ACHN (cell line): ENCODE measurements around the gene EHBP1.
A peak's percentile ranks its signal among the peaks of the same experiment; 100 is the strongest.
"Not testable (repeated sequence)": the region's sequence is repeated elsewhere in the genome, so short reads cannot be mapped to it uniquely, and the experiment has no call there.

ENCODE experiments used
- DNase-seq: peaks from one replicate; pipeline ENCODE4 v3.0.0-alpha.2; 2015
- in situ Hi-C: cut with HindIII; loops from 2 replicates; pipeline ENCODE4 v1.10.0; 2017; ENCODE audit warnings: low sequenced_read_pairs, low pct_ligation_motif_present, low pct_unique_long_range_greater_than_20kb

EHBP1 gene

DNA sequence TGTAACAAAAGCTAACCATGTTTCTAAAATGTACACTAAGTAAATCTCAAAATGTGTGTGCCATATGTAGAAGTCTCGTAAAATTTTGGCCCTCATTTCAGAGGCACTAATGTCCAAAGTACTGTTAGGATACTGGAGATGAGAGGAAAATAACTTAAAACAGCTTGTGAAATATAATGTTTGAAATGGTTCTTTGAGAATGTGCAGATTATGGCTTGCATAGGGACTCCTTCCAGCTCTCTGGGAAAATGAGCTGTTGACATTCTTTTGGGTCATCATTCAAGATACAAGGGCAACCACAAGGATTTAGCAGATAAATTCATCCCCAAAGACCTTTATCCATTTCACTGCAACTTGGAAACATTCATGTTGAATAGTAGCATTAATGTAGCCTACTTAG, 307.0 kb downstream of the EHBP1 start:
- in situ Hi-C loops = no loop called here
- no peak for DNase-seq

DNA sequence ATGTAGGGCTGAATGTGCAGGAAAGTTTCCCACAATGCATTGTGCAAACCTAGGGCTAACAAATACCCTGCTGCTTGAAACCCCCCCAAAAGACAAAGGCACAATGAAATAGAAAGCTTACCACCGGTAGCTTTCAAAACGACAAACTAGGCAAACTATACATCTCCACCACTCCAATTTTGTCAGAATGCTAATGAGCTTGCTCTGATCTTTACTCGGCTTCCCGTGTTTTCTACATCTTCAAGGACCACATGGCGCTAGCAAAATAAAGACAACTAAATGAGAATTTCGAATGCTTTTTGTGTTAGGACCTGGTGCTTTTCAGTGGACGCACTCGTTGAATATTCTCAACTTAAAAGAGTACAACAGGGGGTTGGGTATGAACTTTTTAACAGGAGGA, 307.9 kb downstream of the EHBP1 start:
- DNase-seq = no peak
- in situ Hi-C loops = no loop called here

DNA sequence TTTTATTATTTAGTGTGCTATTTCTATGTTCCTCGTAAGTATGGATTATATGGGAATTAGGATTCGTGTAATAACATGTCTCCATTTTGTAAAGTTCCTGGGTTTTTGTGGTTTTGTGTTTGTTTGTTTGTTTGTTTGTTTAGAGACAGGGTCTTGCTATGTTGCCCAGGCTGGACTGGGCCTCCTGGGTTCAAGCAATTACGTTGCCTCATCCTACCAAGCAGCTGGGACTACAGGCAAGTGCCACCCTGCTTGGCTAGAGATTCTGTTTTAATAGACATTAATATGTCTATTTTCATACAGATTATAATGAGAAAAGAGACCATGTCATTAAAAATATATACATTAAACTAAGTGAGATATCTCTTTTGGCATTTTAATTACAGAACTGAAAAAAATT, 309.9 kb downstream of the EHBP1 start:
- in situ Hi-C loops = no loop called here

DNA sequence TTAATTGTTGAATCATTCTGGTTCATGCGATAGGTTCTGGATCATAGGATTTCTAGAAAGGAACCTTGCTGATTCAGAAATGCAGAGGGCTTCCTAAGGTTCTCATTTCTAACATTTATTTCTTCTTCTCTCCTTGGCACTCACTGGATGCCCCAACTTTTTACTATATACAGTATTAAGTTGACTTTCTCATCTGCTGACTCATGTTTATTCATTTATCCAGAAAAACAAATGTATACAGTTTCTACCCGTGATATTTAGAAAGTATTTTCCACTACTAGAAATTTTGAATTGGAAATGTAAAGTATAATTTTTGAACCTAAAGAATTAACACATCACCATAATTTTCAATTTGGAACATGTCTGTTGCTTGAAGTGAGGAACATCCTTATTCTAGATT, 312.9 kb downstream of the EHBP1 start:
- in situ Hi-C loops = no loop called here
- no peak for DNase-seq

More for the DNA sequence above, 309.9 kb downstream of the EHBP1 start:
- no peak for DNase-seq

DNA sequence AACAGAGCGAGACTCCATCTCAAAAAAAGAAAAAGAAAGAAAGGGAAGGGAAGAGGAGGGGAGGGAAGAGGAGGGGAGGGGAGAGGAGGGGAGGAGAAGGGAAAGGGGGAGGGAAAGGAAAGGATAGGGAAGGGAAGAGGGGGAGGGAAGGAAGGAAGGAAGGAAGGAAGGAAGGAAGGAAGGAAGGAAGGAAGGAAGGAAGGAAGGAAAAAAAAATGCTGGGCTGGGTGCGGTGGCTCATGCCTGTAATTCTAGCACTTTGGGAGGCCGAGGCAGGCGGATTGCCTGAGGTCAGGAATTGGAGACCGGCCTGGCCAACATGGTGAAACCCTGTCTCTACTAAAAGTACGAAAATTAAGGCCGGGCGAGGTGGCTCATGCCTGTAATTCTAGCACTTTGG, 314.2 kb downstream of the EHBP1 start:
- in situ Hi-C loops, DNase-seq: not testable (repeated sequence)

DNA sequence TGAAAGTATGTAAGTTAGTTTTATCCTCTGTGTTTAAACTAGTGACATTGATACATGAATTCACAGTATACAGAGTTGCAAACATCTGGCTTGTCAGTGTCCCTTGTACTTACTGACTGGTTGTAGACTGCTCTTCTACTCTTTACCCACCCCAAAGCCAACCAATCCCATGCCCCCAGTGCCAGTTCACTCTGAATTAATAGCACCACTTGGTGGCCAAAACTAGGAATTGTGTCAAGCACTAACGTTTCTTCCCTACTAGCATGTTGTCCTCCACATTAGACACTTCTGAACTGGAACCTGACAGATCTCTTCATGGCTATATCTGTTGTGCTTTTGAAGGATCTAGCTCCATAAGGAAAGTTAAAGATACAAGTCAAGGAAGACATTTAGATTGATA, 317.9 kb downstream of the EHBP1 start:
- peak; percentile 76 for DNase-seq
- in situ Hi-C loops = no loop called here

DNA sequence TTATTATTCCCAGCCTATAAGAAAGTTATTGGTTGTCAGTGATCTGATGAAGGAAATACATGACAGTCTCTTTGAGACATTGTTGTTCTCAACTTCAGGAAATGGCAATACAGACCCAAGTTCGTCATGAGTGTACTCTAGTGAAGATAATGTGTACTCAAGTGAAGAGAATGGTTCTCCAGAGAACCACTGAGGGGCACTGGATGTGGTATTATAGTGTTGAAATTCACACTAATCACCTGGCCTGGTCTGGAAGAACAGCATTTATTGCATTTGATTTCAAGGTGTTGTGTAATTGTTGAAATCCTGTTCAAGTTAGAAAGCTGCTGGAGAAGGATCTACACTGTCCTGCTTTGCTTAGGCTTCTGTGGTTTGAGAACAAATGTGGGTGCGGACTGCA, 321.7 kb downstream of the EHBP1 start:
- no peak for DNase-seq
- in situ Hi-C loops = no loop called here

DNA sequence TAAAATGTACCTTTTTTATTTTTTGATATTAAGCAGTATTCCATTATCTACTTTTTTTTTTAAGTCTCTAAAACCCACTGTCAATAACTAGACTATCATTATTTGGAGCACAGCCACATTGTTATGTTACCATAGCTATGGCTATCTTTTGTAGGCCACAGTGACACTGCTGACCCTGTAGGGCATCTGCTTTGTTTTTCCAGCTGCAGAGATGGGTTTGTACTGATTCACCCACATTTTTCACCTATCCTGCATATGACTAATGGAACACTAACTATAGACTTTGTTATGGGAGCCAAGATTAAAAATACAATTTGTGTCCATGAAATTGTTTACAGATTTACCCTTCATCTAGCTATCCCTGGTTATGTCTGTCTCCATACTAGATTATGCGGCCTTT, 323.5 kb downstream of the EHBP1 start:
- in situ Hi-C loops = no loop called here
- DNase-seq = no peak

DNA sequence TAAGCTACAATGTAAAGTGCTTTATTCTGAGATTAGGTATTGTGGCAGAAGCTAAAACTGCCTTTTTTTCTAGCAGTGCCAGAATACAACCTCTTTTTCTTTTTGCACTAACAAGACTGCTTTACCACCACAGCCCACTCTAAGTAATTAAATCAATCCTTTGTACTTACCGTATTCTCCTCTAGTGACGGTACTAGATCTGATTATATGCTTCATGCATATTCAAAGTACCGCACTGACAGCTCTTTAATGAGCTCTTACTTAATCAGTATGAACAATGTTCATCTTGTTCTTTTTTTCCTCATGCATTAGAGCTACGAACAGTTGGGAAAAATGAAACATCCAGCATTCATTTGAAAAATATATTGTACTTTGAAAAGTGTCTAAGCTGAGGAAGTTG, 329.0 kb downstream of the EHBP1 start:
- no peak for DNase-seq
- in situ Hi-C loops = no loop called here

DNA sequence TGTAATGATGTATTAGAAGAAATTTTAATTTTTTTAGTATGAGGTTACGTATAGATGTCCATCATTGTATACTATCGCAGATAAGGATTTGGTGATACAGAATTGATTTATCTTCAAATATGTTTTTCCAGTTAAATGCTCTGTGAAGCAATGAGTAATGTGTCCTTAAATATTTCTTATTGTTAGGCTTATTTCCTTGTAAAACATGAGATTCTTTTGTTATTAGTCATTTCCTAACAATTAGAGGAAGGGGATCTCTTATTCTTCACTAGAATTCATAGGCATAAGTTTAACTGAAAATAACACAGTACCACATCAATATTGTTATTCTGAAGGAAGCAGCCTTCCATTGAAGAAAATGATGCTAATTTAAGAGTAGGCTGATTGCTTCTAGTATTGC, 329.7 kb downstream of the EHBP1 start:
- in situ Hi-C loops = no loop called here
- DNase-seq = no peak

DNA sequence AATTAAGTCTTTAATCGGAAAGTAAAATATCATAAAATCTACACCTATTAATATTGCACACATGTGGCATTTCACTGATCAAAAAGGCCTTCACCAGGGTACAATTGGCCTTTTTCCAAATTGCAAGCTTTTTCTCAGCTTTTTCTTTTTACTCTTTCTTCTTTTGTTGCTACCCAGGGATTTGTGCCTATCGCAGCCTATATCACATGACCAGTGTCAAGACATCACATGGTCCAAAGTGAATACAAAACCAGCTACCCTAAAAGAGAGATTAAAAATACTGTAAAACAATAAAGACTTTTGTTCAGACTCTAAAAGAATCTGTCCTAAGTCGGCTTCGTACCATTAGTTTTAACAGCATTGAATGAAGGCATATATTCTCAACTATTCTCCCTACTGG, 330.1 kb downstream of the EHBP1 start:
- no peak for DNase-seq
- in situ Hi-C loops = no loop called here

DNA sequence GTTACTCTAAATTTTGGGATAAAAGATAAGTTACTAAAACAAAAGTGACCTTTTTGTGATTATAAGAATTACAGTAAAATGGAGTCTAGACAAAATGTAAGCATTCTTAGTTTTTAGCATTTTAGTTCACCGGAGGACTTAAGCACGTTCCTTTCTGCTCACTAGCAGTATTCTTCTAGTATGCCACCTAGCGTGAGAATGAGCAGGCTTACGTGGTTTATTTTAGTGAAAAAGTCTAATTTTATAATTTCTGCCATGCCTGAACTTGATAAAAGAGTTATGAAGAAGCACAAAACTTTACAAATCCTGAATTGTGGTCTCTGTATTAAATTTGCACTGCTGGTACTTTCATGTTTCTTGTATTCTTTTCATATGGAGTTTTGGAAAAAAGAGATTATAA, 332.5 kb downstream of the EHBP1 start:
- no peak for DNase-seq
- in situ Hi-C loops = no loop called here

DNA sequence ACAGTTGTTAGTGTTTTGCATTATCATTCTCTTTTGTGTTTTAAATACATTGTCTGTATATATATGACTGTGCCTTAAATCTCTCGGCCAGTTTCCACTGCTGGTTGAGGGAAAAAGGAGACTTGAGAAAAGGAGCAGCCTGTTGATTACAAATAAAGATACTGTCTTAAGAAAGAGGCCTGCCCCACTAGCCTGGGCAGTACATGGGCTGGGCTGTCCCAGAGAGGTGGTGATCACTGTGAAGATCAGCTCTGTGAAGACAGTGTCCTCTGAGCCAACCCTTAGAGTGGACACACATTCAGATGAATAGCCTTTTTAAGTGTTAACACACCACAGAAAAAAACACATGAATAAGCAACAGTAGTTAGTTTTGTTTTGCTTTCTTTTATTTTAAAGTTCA, 335.1 kb downstream of the EHBP1 start:
- DNase-seq = no peak
- in situ Hi-C loops = no loop called here

DNA sequence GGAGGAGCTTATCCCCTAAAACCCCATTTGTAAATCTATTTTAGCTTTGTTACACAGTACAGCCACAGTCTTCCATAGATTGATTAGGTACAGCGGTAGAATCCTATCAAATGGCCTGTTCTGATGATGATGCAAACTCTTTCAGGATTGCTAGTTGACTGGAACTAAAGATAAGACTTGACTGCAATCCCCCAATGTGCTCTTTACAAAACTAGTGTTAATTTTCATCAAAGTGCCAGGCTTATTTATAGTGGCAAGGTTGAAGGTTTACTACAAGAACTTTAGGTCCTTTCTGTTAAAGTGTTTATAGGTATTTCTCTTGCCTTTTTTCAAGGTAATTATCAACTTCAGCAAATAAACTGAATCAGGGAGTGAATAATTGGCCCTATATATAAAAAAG, 336.1 kb downstream of the EHBP1 start:
- in situ Hi-C loops = no loop called here
- no peak for DNase-seq

DNA sequence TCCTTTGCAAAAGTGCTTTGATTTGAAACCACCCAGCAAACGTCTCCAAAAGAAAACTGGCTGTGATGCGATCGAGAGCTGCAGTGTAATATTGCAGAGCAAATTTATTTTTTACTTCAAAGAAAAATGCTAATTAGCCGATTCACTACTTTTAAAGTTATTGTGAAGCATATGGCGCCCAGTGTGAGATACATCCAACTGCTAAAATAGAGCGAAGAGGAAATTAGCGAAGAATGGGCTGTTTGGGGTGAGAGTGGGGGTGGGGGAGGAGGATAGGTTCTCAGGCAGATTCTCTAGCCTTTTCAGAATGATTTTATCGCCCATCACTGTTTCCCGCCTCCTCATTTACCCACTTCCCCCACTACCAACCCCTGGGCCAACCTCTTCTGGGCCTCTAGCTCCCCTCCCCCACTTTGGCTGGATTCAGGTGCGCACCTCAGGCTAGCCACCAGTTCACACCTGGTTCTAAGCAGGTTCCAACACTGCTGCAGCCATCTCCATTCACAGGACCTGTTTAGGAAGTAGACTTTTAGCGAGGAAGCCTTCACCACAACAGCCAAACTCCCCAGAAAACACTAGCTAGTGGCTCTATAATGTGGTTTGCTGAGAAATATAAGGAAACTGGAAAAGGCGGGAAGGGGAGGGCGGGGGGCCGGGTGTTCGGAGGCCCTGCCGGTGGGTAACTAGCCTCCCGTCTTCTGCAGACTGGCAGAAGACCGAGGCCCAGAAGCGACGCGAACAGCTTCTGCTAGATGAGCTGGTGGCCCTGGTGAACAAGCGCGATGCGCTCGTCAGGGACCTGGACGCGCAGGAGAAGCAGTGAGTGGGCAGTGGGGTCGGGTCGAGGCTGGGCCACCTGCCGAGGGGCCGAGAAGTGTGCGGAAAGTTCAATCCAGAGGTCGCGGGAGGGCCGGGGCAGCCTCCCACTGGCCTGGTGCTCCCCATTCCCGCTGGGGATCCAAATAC, 339.1 kb downstream of the EHBP1 start:
- no peak for DNase-seq
- in situ Hi-C loops = no loop called here

DNA sequence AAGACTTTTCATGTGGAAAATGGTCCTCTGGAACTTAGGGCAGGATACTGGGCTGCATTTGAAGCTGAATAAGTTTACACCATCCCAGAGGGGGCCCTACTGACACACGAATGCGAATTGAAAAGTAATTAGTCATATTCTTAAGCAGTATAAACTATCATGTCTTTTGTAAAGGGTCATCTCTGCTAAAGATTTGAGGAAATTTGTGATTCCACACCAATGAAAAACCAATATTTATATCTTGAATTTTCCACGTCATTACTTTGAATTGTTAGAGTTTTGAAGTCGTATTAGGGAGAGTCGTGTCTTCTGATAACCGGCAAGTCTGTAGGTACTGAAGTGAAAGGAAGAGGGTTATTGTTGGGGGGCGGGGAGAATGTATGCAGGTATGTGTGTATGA, 341.0 kb downstream of the EHBP1 start:
- in situ Hi-C loops = no loop called here
- DNase-seq = no peak

DNA sequence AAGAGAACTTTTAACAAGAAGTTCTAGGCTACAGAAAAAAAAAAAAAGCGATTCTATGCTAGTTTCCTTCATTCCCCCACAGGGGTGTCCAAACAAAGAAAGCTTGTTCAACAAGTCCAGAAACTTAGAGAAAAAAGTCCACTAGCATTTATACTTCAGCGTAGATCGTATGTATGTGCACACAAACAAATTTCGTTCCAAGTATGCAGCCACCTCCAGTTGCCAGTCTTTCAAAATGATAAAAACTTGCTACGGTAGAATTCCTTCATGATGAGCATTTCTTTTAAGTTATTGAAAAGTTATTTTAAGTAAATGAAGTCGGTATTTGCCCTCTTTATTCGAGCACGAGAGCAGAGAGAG, 341.4 kb downstream of the EHBP1 start:
- in situ Hi-C loops = no loop called here
- DNase-seq = no peak

DNA sequence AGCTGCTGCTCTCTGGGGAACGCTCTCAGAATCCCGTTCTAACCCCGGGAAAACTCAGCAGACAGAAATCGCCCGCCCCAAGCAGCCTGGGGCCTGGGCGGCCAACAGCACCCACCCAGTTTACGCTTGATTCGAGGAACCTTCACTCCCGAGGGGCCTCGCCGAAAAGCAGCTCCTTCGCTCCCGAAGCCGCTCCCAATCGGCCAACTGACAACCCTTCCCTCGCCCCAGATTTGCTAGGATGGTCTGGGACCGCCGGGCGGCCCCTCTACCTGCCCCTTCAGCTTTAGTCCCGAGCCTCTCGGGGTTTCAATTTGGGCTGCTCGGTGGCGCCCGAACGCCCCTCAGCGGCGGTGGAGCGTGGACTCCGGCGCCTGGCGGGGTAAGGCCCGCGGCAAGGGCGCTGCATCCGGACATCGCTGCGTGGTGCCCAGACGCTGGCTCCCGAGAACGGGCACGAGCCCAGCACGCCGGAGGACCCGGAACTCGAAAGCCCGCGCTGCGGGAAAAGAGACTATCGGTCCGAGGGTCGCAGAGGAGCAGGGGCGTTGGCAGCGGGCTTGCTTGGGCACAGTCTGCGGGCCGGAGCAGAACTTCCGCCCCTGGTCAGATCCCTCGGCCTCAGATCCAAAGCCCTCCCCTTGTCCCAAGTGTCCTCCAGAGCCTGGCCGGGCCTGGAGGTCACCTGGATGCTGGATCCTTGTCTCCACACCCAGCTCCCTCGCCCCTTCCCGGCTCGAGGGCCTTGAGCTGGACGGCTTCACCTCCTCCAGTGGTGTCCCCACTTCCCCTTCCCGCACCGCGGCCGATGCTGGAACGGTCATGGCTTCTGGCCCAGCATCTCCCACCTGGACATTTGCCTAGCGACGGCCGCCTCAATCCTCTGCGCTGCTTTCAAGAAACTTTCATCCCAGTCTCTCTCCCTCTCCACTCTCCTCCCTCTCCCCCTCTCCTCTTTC, 342.1 kb downstream of the EHBP1 start:
- DNase-seq = no peak
- in situ Hi-C loops = no loop called here

DNA sequence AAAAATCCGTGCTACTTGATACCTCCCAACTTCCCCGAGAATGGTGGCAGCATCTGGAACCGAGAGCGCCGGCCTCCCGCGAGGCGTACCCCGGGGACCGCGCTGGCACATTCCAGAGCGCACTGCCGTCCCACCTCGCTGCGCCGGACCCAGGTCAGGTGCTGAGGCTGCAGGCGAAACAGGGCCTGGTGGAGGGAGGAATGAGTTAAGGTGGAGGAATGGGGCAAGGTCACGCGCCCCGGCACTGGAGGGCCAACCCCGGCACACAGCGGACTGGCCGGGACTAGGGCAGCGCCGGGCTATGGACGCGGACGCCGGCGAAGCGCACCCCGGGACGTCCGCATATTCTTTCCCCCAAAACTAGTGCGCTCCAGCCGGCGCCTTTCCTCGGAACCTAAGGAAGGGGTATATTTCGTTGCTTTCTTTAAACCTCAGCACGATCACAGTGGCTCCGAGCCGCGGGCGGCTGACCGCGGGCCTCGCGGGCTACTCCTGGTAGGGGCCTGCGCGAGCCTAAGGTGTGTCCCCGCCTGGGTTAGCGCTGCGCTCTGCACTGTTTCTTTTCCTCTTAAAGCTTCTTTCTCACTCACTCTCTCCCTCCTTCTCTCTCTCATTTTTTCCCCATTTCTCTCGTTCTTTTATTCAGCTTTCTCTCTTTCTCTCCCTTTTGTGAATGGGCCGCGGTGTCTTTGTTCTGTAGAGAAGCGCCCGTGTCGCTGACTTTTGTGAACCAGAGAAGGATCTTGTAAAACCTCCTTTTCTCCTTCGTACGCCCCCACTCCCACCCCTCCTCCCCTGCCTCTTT, 343.1 kb downstream of the EHBP1 start:
- in situ Hi-C loops = no loop called here
- no peak for DNase-seq
